Pancreas (tissue), 10 donors: ENCODE results near the gene CCDC28B. TPM values are rescaled to one million over a fixed set of nuclear protein-coding genes. Genes with fewer than 3 reads are reported as not detected.

ENCODE experiments used
- ATAC-seq, 4 donors: fragments of 200-7000 bp; cut with Tn5 transposase; one replicate each; pipeline versions ENCODE4 v1.8.0 to v1.9.1; 2020; ENCODE audit warnings: mild to moderate bottlenecking in 4 of 4, moderate library complexity in 4 of 4
- DNase-seq, 6 donors: peaks; one replicate each; pipeline ENCODE4 v3.0.0-alpha.2; 2020
- FAIRE-seq: peaks from 2 replicates; lab custom pipeline; 2012; peaks lifted over from hg19 to GRCh38; lab: Jason Lieb, UNC
- H3K27ac ChIP-seq, 4 donors: fragments of 200-600 bp; sonication (generic); 1 replicate in 3 of 4; 2 replicates in 1 of 4; pipeline versions ENCODE4 v1.5.0 to v1.8.0; 2020
- H3K27me3 ChIP-seq, 4 donors: fragments of 200-600 bp; one replicate each; pipeline ENCODE4 v1.8.0; 2021
- H3K36me3 ChIP-seq, 3 donors: fragments of 200-600 bp; sonication (generic) in 1 of 3; one replicate each; pipeline versions ENCODE4 v1.5.0 to v1.8.0; 2020 to 2021
- H3K4me1 ChIP-seq, 3 donors: fragments of 200-600 bp; one replicate each; pipeline ENCODE4 v1.8.0; 2021
- H3K4me3 ChIP-seq, 4 donors: fragments of 200-600 bp; sonication (generic) in 2 of 4; one replicate each; pipeline versions ENCODE4 v1.5.0 to v1.8.0; 2020 to 2021
- H3K9me3 ChIP-seq, 4 donors: fragments of 200-600 bp; one replicate each; pipeline ENCODE4 v1.8.0; 2021
- CTCF ChIP-seq, 4 donors: fragments of 200-600 bp; sonication (generic) in 3 of 4; IDR thresholded peaks; one replicate each; pipeline versions ENCODE4 v1.5.0 to v1.8.0; 2021; ENCODE audit warnings: antibody characterized with exemption in 4 of 4
- WGBS, 2 donors: extraction: QIAGEN DNeasy Blood & Tissue Kit; methylation state at CpG; one replicate each; pipeline ENCODE4 v1.1.7; 2013; 5-methylcytosine and 5-hydroxymethylcytosine counted together
- intact Hi-C, 3 donors: fragments of 100-400 bp; cut with DNase I; formaldehyde crosslinking; loops; one replicate each; pipeline versions ENCODE4 v1.11.1 to v1.14.2; 2022
- polyA plus RNA-seq, 2 donors: library from polyadenylated mRNA; stranded (reverse); fragments of 200-250 nt; gene quantifications; one replicate each; pipeline ENCODE4 v1.2.3, GENCODE V29; 2013
- total RNA-seq, 6 donors: library from RNA; stranded (reverse); fragmentation: NEBNext Ultra II Directional in 4 of 6; extraction: Animal tissue kit (Norgen Biotek cat#: 25700) in 4 of 6; gene quantifications; one replicate each; pipeline versions ENCODE4 v1.2.1 to v1.2.4, GENCODE V29; 2021 to 2023
- donor health status: healthy with polysubstance abuse.
- donor health status: DM: no; HTN: no; CAD: no; lungs with moderate emphysema.
- donor health status: DM: no; HTN: no; CAD: no.
- donor health status: control.
- donor health status: control.
- donor health status: Bipolar disorder and iron deficiency.
- donor health status: DM: yes; HTN: yes; CAD: no.
- donor health status: DM: no; HTN: no; CAD: no.
- donor health status: DM: no; HTN: no; CAD: no.
- donor health status: DM: yes; HTN: yes; CAD: no.

Gene CCDC28B
- total and polyA plus RNA-seq, 8 donors, result 1.6 to 8.5 (median 3.6) TPM

DNA sequence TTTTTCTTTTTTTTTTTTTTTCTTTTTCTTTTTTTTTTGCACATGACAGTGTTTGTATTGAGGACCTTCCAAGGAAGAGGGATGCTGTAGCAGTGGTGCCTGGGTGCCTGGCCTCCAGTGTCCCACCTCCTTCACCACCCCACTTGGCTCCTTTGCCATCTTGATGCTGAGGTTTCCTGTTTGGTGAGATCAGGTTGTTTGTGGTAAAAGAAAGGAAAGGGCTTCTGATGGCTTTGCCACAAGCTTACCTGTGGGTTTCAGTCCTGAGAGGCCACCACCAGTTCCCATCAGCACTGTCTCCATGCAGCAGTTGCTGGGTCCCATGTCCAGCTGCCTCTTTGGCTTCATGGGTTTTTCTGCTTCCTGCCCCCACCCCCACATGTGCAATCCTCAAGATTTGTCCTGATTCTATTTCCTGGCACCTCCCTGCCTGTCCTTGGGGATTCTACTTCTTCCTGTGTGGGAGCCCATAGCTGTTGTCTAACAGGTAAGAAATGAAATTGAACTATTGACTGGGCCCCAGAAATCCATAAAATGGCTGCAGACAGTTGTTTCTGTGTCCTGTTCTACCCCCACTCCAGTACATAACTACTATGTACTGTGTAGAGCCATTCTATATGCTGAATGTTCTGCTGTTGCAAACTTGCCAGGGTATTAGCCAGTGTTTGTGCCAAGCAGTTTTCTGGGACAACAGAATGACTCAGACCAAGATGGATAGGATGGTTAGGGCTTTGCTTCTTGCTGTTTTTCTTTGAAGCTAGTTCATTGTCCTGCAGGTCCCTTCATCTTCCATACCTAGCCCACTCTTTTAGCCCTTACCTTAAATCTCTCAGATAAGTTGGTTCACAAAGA lies 4.2 kb upstream of the CCDC28B start:
- no peak for TF ChIP-seq CTCF (IDR thresholded peaks at IDR 0.05)
- DNase-seq, result peak in 1 of 6 donors; percentile 7
- no peak for FAIRE-seq
- peaks cover 5 to 10% (median 7%) of the 10 kb centered on the region in 3 donors for H3K4me1 ChIP-seq
- intact Hi-C loops, result no loop called here
- H3K4me3 ChIP-seq, result no peak overlapping the region
- H3K9me3 ChIP-seq, result no peaks in the 10 kb centered on the region
- no peak for ATAC-seq
- no peaks in the 10 kb centered on the region for H3K27me3 ChIP-seq
- peaks cover 5 to 46% (median 33%) of the 10 kb centered on the region in 3 donors for H3K36me3 ChIP-seq
- no peak overlapping the region for H3K27ac ChIP-seq

GRCh38 chr1:32197074-32197473 lies 3.3 kb upstream of the CCDC28B start:
- FAIRE-seq, result no peak
- no peak for TF ChIP-seq CTCF (IDR thresholded peaks at IDR 0.05)
- H3K36me3 ChIP-seq, result peaks cover 5 to 37% (median 24%) of the 10 kb centered on the region in 3 donors
- DNase-seq, result peak in 2 of 6 donors; percentile 9 to 17
- H3K9me3 ChIP-seq, result no peaks in the 10 kb centered on the region
- H3K27ac ChIP-seq, result no peak overlapping the region
- intact Hi-C loops, result no loop called here
- ATAC-seq, result no peak
- H3K27me3 ChIP-seq, result no peaks in the 10 kb centered on the region
- H3K4me1 ChIP-seq, result peaks cover 7 to 11% (median 10%) of the 10 kb centered on the region in 3 donors
- WGBS, 2 donors, result 84 to 100% methylated on average over 1 of the region's 1 CpG
- H3K4me3 ChIP-seq, result no peak overlapping the region

- no peak for TF ChIP-seq CTCF (IDR thresholded peaks at IDR 0.05)
- ATAC-seq (no peak), DNase-seq (peak in 2 of 6 donors; percentile 29 to 64), FAIRE-seq (no peak)
- H3K9me3 ChIP-seq, result no peaks in the 10 kb centered on the region
- H3K4me3 ChIP-seq, result no peak overlapping the region
- intact Hi-C loops, result no loop called here
- WGBS, 2 donors, result 62 to 66% methylated on average over 6 of the region's 6 CpGs
- H3K4me1 ChIP-seq, result peaks cover 7 to 11% (median 10%) of the 10 kb centered on the region in 3 donors
- peaks cover 5 to 29% (median 18%) of the 10 kb centered on the region in 3 donors for H3K36me3 ChIP-seq
- H3K27me3 ChIP-seq, result no peaks in the 10 kb centered on the region
- no peak overlapping the region for H3K27ac ChIP-seq
Observed at GRCh38 chr1:32197837-32198236, 2.6 kb upstream of the CCDC28B start.

- H3K4me3 ChIP-seq, result no peak overlapping the region
- DNase-seq (peak in 2 of 6 donors; percentile 27 to 34), FAIRE-seq (no peak), ATAC-seq (no peak)
- 81 to 88% methylated on average over 3 of the region's 3 CpGs for WGBS, 2 donors
- no peak for TF ChIP-seq CTCF (IDR thresholded peaks at IDR 0.05)
- no peak overlapping the region for H3K27ac ChIP-seq
- intact Hi-C loops, result no loop called here
- H3K4me1 ChIP-seq, result peaks cover 7 to 11% (median 10%) of the 10 kb centered on the region in 3 donors
- peaks cover 5 to 23% (median 12%) of the 10 kb centered on the region in 3 donors for H3K36me3 ChIP-seq
- no peaks in the 10 kb centered on the region for H3K27me3 ChIP-seq
- no peaks in the 10 kb centered on the region for H3K9me3 ChIP-seq
Observed at GRCh38 chr1:32198237-32199042, 2.0 kb upstream of the CCDC28B start.
